ENCODE data around the gene MAGI2.
"Not testable (repeated sequence)": the region's sequence is repeated elsewhere in the genome, so short reads cannot be mapped to it uniquely, and the experiment has no call there.

The MAGI2 gene

GRCh38 chr7:79157281-79157680 is 296.2 kb downstream of the MAGI2 start:
- DNase-seq (ENCODE audit: low spot score), result no peak

GRCh38 chr7:79149831-79150230 is 303.6 kb downstream of the MAGI2 start:
- DNase-seq (ENCODE audit: low spot score), result no peak

DNA sequence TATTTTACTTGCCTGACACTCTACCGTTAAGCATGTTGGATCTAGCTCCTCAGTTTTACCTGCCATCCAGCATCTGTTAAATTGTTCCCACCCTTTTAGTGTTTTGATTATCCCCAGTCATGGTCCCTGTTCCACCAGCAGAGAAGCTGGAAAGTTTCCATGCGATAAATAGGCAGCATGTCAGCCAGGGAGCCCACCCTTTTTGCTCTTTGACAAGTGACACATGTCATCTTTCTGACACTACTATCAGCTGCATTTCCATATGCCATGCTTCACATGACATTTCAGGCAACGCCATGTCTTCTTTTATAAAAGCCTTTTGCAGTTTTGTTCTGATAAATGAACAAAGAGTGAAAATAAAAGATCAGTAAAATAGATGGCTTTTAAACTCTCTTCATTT is 310.8 kb downstream of the MAGI2 start:
- DNase-seq (ENCODE audit: low spot score), result no peak

DNA sequence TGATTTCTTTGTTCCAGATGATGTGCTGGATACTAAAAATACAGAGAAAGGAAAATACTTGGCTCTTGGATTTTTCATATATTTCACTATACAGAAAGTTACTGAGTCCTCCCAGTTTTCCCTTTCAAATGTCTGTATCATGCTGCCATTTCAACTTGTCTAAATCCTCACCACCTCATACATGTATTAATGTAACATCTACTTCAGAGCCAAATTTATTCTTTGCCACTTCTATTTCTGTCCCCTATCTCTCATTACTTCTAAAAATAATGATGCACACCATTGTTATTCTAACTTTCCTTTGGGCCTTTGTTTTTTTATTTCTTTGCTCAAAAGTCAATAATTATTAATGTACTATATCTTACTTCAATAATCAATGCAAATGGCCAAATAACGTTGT is 312.2 kb downstream of the MAGI2 start:
- DNase-seq (ENCODE audit: low spot score), result no peak

- no peak for DNase-seq (ENCODE audit: low spot score)
These were observed 315.5 kb downstream of the MAGI2 start for GRCh38 chr7:79137942-79138341.

DNA sequence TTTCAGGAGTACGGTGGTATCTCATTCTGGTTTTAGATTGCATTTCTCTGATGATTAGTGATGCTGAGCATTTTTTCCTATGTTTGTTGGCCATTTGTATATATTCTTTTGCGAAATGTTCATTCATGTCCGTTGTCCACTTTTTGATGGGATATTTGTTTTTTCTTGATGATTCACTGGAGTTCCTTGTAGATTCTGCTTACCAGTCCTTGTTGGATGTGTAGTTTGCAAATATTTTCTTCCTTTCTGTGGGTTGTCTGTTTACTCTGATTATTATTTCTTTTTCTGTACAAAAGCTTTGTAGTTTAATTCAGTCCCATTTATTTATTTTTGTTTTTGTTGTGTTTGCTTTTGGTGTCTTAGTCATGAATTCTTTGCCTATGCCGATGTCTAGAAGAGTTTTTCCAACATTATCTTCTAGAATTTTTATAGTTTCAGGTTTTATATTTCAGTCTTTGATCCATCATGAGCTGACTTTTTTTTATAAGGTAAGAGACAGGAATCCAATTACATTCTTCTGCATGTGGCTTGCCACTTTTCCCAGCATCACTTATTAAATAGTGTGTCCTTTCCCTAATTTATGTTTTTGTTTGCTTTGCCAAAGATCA is 320.5 kb downstream of the MAGI2 start:
- DNase-seq (ENCODE audit: low spot score), result no peak

- no peak for DNase-seq (ENCODE audit: low spot score)
These were observed 322.8 kb downstream of the MAGI2 start for GRCh38 chr7:79130715-79131114.

DNA sequence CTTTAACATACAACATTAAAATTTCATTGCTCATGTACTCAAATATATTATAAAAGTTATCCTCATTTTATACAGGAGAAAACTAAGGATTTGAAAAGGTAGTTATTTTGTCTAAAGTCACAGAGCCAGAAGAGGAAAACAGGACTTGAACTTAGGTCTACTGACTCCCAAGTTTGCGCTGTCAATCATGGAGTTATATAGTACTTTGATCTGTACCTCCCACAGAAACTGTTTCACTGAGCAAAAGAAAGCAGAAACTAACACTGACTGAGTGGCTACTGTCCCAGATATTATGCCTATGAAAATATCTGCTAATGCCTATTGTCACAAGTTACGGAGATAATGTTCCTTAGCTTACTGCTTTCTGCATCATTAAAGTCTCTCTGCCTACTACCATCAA is 329.1 kb downstream of the MAGI2 start:
- no peak for DNase-seq (ENCODE audit: low spot score)

DNA sequence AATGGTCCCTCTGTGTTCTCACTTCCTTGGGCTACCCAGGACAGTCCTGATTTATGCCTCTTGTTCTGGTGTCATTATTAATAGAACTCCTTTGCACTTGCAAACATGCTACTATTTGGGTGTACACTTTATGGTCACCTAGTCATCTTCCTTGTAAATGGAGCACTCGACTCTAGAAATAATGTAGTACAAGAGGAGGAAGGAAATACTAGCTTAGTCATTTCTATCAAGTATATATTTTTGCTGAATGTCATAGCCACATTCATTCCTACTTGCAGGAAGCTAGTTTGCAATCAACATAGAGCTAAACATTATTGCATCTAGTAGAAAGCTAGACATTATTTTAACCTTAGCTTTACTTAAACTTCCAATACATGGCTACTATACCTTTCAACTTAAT is 335.3 kb downstream of the MAGI2 start:
- no peak for DNase-seq (ENCODE audit: low spot score)

DNA sequence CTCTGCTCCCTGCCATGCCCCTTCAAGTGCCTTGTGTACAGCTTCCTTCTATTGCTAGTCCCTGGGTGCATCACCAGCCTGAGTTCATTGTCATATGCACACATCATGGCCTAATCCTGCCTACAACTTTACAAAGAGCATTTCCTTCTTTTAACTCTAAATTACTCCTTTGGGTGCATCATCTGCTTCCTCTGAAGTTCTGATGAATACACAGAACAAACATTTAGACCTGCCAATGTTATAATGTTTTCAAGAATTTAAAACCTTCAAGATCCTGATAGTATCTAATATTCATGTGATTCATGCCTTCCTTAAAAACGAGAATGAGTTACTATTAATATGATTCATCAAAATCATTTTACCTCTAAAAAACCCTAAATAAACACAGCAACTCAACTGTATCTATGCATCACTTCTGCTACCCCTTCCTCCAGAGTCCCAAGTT is 357.1 kb downstream of the MAGI2 start:
- no peak for DNase-seq (ENCODE audit: low spot score)

GRCh38 chr7:79093421-79093820 is 360.0 kb downstream of the MAGI2 start:
- DNase-seq (ENCODE audit: low spot score), result no peak

DNA sequence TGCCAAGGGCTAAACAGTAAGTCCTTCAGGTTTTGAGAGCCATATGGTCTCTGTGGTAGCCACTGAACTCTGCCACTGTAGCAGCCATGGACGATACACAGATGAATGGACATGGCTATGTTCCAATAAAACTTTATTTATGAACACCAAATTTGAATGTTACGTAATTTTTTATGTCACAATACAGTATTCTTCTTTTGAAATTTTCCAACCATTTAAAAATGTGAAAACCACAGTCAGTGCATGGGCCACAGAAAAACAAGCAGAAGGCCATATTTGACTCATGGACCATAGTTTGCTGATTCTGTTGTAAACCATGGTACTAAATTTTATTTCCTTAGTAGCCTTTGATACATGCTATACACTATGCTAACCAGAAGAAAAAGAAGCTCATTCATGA is 361.8 kb downstream of the MAGI2 start:
- no peak for DNase-seq (ENCODE audit: low spot score)

DNA sequence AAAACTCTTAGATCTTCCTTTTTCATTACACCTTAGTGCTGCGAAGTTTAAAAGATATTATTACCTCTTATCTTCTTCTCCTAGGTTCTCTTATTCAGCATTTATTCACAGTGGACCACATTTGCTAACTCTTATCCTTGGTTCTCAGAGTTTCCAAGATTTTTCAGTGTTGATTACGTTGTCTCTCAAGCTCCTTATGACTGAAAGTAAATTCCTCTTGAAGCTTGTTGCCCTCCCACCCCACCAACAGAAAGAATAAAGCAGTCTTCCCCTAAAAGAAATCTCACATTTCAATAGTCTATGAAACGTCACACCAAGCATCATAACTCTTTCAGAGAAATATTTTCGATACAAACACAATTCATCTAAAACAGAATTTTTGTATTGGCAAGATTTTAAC is 362.5 kb downstream of the MAGI2 start:
- no peak for DNase-seq (ENCODE audit: low spot score)

DNA sequence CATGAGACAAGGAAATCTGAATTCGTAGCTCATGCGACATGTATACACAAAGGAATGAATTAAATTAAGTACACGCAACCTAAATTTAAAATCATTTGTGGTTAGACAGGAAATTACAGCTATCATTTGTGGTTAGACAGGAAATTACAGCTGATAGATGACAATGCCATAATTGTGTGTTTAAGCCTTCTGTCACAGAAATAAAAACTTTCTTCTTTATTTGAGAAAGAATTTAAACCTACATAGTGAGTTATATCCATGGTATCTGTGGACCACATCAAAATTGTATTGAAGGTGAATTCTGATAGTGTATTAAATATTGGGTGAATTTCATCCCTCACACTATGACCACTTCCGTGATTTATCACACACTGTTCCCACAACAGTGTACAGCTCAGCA is 362.9 kb downstream of the MAGI2 start:
- DNase-seq (ENCODE audit: low spot score), result no peak

- no peak for DNase-seq (ENCODE audit: low spot score)
These were observed 369.0 kb downstream of the MAGI2 start for GRCh38 chr7:79084423-79084822.

DNA sequence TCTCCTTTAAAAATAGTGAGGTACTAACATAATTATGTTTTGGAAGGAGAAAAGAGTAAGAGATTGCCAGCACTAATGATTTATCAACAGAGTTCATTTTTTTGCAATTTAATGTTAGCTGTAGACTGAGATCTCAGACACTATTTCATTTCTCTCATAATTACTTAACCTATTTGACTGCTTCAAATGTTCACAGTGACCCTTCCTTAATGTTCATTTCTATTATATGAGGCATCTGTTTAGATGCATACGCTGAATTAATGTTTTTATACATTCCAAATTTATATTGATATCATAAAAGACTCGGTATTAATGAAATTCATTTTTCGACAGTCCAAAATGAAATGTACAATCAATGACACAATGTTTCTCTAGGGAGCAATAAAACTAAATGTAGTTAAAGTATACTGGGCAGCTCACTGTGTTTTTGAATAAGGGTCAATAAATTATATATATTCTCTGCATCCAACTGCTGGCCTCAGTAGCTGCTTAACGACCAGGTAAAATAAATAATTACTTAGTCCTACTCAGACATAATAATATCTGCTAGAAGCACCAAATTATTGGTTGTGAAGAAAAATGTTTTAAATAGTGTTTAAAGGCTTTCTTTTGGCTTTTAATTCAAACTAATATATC is 373.4 kb downstream of the MAGI2 start:
- DNase-seq (ENCODE audit: low spot score), result no peak

DNA sequence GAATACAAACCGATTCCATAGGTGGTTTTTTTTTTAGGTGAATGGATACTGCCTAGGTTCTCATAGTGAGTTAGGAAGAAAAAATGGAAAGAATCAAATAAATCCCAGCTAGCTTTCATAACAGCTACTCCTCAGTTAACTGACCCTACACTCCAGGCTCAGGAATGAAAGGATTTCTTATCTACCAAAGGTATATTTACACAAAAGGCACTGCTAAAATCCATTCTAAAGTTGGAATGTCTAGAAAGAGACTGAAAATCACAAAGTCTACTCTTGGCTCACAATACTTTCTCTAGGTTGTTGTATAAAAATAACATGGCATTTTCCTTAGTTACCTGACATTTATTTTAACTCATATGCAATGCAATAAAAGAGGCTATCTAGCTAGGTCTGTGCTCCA is 375.2 kb downstream of the MAGI2 start:
- no peak for DNase-seq (ENCODE audit: low spot score)

DNA sequence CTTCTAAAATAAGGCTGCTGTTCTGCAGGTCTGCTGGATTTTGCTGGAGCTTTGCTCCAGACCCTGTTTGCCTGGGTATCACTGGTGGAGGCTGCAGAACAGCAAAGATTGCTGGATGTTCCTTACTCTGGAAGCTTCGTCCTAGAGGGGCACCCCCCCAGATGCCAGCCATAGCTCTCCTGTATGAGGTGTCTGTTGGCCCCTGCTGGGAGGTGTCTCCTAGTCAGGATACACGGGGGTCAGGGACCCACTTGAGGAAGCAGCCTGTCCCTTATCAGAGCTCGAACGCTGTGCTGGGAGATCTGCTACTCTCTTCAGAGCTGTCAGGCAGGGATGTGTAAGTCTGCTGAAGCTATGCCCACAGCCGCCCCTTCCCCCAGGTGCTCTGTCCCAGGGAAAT is 382.3 kb downstream of the MAGI2 start:
- not testable (repeated sequence) for DNase-seq (ENCODE audit: low spot score)

DNA sequence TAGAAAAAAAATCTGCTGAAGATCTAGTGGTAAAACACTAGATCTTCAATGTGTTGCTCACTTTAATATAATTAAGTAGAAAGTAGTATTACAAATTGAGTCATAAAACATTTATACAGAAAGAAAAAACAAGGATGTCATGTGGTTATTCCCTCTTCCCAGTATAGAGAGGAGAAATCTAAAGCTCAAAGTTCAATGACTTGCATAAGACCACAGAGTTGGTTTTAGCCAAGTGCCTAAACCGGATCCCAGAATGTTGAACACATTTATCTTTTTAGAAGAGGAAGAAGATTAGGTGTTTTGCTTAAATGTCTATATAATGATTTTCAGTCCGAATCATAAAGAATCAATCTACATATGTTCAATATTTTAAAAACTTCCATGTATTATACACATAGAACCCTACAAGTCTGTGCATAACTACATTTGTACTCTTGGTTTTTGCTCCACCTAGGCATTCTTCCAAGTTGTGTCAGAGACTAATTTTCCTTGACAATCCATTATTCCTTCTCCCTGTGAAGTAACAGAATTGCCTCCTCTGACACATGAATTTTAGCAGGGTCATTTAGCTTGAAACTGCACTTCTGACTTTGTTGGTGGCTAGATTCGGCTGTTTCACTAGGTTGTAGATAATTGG is 389.2 kb downstream of the MAGI2 start:
- DNase-seq (ENCODE audit: low spot score), result no peak

DNA sequence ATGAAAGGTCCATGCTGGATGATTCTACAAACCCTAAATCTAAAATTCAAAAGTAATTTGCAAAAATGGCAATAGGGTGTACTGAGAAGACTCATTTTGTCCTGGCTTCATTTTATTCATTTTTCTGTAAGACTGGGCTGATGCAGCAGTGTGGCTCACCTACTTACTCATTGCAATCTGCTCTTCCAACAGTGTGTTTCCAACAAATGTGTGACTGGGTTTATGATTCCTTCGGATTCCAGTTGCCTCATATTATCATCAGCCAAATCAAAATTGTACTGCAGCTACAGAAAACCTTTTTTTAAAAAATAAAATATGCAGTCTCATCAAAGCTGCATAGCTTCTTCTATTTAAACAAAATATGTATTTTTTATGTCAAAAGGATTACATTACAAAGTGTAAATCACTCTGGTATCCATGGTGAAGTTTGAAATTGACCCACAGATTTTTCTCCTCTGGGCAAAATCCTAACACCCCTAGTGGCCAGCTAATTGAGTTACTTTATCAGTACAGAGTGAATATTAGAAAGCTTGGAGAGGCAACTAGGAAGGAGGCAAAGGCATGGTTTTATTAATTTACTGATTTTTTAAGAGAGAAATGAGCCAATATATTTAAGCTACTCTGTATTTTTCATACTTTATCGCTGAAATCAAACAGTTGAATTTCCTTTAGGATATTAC is 390.3 kb downstream of the MAGI2 start:
- no peak for DNase-seq (ENCODE audit: low spot score)

- DNase-seq (ENCODE audit: low spot score), result no peak
These were observed 393.0 kb downstream of the MAGI2 start for GRCh38 chr7:79060498-79060897.

DNA sequence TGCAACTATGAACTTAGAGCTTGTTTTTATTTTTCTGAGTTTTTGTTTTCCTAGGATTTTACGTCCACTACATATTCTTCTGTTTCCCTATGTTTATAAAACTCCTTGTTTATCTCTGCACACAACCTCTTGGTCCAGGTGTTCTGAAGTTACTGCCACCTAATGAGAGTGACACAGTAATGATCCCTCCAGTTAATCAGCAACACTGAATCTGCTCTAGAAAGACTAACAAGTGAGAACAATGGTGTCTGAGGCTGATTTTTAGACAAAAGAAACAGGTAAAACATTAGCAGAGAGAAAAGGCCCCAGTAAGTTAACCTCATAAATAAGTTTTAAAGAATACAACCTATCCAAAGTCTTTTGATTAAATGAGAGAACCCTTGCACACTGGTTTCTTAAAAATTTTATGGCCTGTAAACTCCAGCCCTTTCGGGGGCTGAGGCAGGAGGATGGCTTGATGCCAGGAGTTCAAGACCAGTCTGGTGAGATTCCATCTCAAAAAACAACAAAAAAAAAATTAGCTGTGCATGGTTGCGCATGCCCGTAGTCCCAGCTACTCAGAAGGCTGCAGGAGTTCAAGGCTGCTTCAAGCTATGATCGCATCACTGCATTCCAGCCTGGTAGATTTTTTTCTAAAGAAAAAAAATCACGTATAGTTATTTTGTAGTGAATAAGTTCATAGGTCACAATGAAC is 397.6 kb downstream of the MAGI2 start:
- DNase-seq (ENCODE audit: low spot score), result no peak

- DNase-seq (ENCODE audit: low spot score), result no peak
These were observed 401.6 kb downstream of the MAGI2 start for GRCh38 chr7:79051915-79052314.

Measured in germinal center (tissue), 1 donor.